HEK293 (cell line): ENCODE results near the gene CELF4.

Experiments used
- CTCF ChIA-PET: fragments of 350-600 bp; formaldehyde crosslinking; extraction: SDS; loops from one replicate; lab custom pipeline; 2021; ENCODE audit warnings: antibody characterized with exemption; lab: Yijun Ruan, JAX
- POLR2A ChIA-PET: fragments of 300-600 bp; formaldehyde crosslinking; extraction: SDS; loops from one replicate; lab custom pipeline; 2020; ENCODE audit warnings: antibody characterized with exemption, inconsistent platforms; lab: Yijun Ruan, JAX
- H3K27ac ChIP-seq: fragments of 200-500 bp; sonication (Bioruptor generic); 2 replicates; pipeline ENCODE4 v1.5.1; 2014; ENCODE audit warnings: low read depth, low read length, control low read depth, inconsistent platforms; ENCODE audit errors: extremely low read depth
- H3K36me3 ChIP-seq, 2 experiments: fragments of 200-500 bp in 1 of 2; sonication (Bioruptor generic) in 1 of 2; 1 replicate in 1 of 2; 2 replicates in 1 of 2; pipeline ENCODE4 v1.5.1; 2014 to 2017; ENCODE audit warnings: inconsistent platforms in 2 of 2, low read length in 2 of 2; ENCODE audit not compliant: control insufficient read depth in 2 of 2, insufficient read depth in 1 of 2
- H3K4me1 ChIP-seq: fragments of 200-500 bp; sonication (Bioruptor generic); 2 replicates; pipeline ENCODE4 v1.5.1; 2014; ENCODE audit warnings: mild to moderate bottlenecking, low read length, inconsistent platforms; ENCODE audit not compliant: control insufficient read depth, insufficient read depth
- H3K4me3 ChIP-seq: 2 replicates; pipeline ENCODE4 v1.5.1; 2011; ENCODE audit warnings: low read depth, mild to moderate bottlenecking, control low read depth, low read length, moderate library complexity
- H3K9me3 ChIP-seq: fragments of 200-500 bp; sonication (Bioruptor generic); 2 replicates; pipeline ENCODE4 v1.5.1; 2014; ENCODE audit warnings: low read depth, low read length, inconsistent platforms; ENCODE audit not compliant: control insufficient read depth, insufficient read depth
- BCL11A ChIP-seq: fragments of 450-650 bp; formaldehyde crosslinking; IDR thresholded peaks from 2 replicates; pipeline ENCODE4 v1.5.1; 2016; ENCODE audit warnings: low read depth, missing biosample characterization, missing genetic modification characterization
- CTCF ChIP-seq: fragments of 450-650 bp; formaldehyde crosslinking; IDR thresholded peaks from 2 replicates; pipeline ENCODE4 v1.5.1; 2016; ENCODE audit warnings: missing biosample characterization, missing genetic modification characterization
- HOXD13 ChIP-seq: sonication (generic); formaldehyde crosslinking; IDR thresholded peaks from 2 replicates; pipeline ENCODE4 v1.8.0; 2022; ENCODE audit warnings: missing genetic modification reagents, borderline replicate concordance
- KLF8 ChIP-seq: fragments of 450-650 bp; formaldehyde crosslinking; IDR thresholded peaks from 2 replicates; pipeline ENCODE4 v1.5.1; 2016; ENCODE audit warnings: missing biosample characterization, missing genetic modification characterization
- REST ChIP-seq: fragments of 450-650 bp; formaldehyde crosslinking; IDR thresholded peaks from 2 replicates; pipeline ENCODE4 v1.5.1; 2016; ENCODE audit warnings: missing biosample characterization, missing genetic modification characterization
- ZIC2 ChIP-seq: fragments of 450-650 bp; formaldehyde crosslinking; IDR thresholded peaks from 2 replicates; pipeline ENCODE4 v1.5.1; 2016; ENCODE audit warnings: missing biosample characterization, missing genetic modification characterization
- ZNF221 ChIP-seq: fragments of 450-650 bp; formaldehyde crosslinking; IDR thresholded peaks from 2 replicates; pipeline ENCODE4 v1.5.1; 2017; ENCODE audit warnings: missing biosample characterization, missing genetic modification characterization, borderline replicate concordance
- ZNF274 ChIP-seq, 2 experiments: fragments of 200-500 bp in 1 of 2; fragments of 450-650 bp in 1 of 2; sonication (Bioruptor generic) in 1 of 2; formaldehyde crosslinking in 1 of 2; IDR thresholded peaks; 2 replicates each; pipeline versions ENCODE4 v1.5.1 to v1.6.1; 2014 to 2016; ENCODE audit warnings: borderline replicate concordance in 1 of 2, inconsistent platforms in 1 of 2, low read length in 1 of 2, missing biosample characterization in 1 of 2, missing genetic modification characterization in 1 of 2
- ZNF362 ChIP-seq: fragments of 450-650 bp; formaldehyde crosslinking; IDR thresholded peaks from 2 replicates; pipeline ENCODE4 v1.5.1; 2016; ENCODE audit warnings: missing biosample characterization, missing genetic modification characterization
- ZNF426 ChIP-seq: fragments of 450-650 bp; formaldehyde crosslinking; IDR thresholded peaks from 2 replicates; pipeline ENCODE4 v1.5.1; 2017; ENCODE audit warnings: missing biosample characterization, missing genetic modification characterization, mild to moderate bottlenecking, inconsistent platforms, moderate library complexity
- ZNF501 ChIP-seq: fragments of 450-650 bp; formaldehyde crosslinking; IDR thresholded peaks from 2 replicates; pipeline ENCODE4 v1.5.1; 2016; ENCODE audit warnings: missing biosample characterization, missing genetic modification characterization
- ZNF600 ChIP-seq: fragments of 450-650 bp; formaldehyde crosslinking; IDR thresholded peaks from 2 replicates; pipeline ENCODE4 v1.5.1; 2016; ENCODE audit warnings: missing biosample characterization, missing genetic modification characterization
- ZNF626 ChIP-seq: fragments of 450-650 bp; sonication (Bioruptor Pico); formaldehyde crosslinking; IDR thresholded peaks from 2 replicates; pipeline ENCODE4 v1.5.1; 2018; ENCODE audit warnings: missing biosample characterization, missing genetic modification characterization, inconsistent platforms
- ZNF629 ChIP-seq: fragments of 450-650 bp; formaldehyde crosslinking; IDR thresholded peaks from 2 replicates; pipeline ENCODE4 v1.5.1; 2017; ENCODE audit warnings: missing biosample characterization, missing genetic modification characterization
- ZNF658 ChIP-seq: fragments of 450-650 bp; formaldehyde crosslinking; IDR thresholded peaks from 2 replicates; pipeline ENCODE4; 2016; ENCODE audit warnings: missing biosample characterization, missing genetic modification characterization
- ZNF768 ChIP-seq: fragments of 450-650 bp; formaldehyde crosslinking; IDR thresholded peaks from 2 replicates; pipeline ENCODE4 v1.5.1; 2018; ENCODE audit warnings: missing biosample characterization, mild to moderate bottlenecking, missing genetic modification characterization
- ZSCAN30 ChIP-seq: fragments of 450-650 bp; IDR thresholded peaks from 2 replicates; pipeline ENCODE4 v1.5.1; 2018; ENCODE audit warnings: missing biosample characterization, mild to moderate bottlenecking, missing genetic modification characterization, moderate library complexity

The CELF4 gene

GRCh38 chr18:37343542-37343851 lies 222.1 kb downstream of the CELF4 start:
- ChIA-PET POLR2A (interaction anchor here (0.7 kb wide), 1 partner anchor 23 kb away, joined by 6 read pairs; no protein-coding TSS in a partner anchor), CTCF (interaction anchor here (0.6 to 2.9 kb wide), 26 partner anchors 9 to 1202 kb away, joined by 3 to 15 read pairs (median 4); no protein-coding TSS in a partner anchor)

GRCh38 chr18:37341473-37342086 lies 224.0 kb downstream of the CELF4 start:
- Histone ChIP-seq H3K4me3 (no peak overlapping the region), H3K36me3 (no peaks in the 10 kb centered on the region), H3K27ac (no peak overlapping the region), H3K4me1 (no peaks in the 10 kb centered on the region), H3K9me3 (no peaks in the 10 kb centered on the region)
- ChIA-PET POLR2A (no interaction called here), CTCF (interaction anchor here (0.5 to 2.6 kb wide), 11 partner anchors 11 to 506 kb away, joined by 3 to 15 read pairs (median 3); no protein-coding TSS in a partner anchor)
- TF ChIP-seq HOXD13 (CRISPR knock-in tag), result no peak
- TF ChIP-seq KLF8, result no peak
- TF ChIP-seq REST (tag by site-specific recombination), result peak; percentile 42; the same call in 1 of the 2 replicates
- TF ChIP-seq ZNF658 (tag by site-specific recombination), result no peak
- TF ChIP-seq BCL11A, result no peak
- TF ChIP-seq ZNF426, result no peak
- TF ChIP-seq ZNF362 (tag by site-specific recombination), result no peak

More at GRCh38 chr18:37343542-37343851, 222.1 kb downstream of the CELF4 start:
- H3K9me3 ChIP-seq, result no peaks in the 10 kb centered on the region
- H3K4me3 ChIP-seq, result no peak overlapping the region
- H3K36me3 ChIP-seq, result no peaks in the 10 kb centered on the region
- no peak for TF ChIP-seq ZNF501 (tag by site-specific recombination)
- peak; percentile 4; the same call in 1 of the 2 replicates for TF ChIP-seq CTCF (tag by site-specific recombination)
- TF ChIP-seq ZNF600 (tag by site-specific recombination), result 0 out of 2 replicates have a peak, but pooled peaks have one; percentile 34
- TF ChIP-seq ZNF626 (tag by site-specific recombination), result no peak
- no peak for TF ChIP-seq HOXD13 (CRISPR knock-in tag)
- no peak overlapping the region for H3K27ac ChIP-seq
- no peaks in the 10 kb centered on the region for H3K4me1 ChIP-seq

GRCh38 chr18:37341016-37341415 lies 224.6 kb downstream of the CELF4 start:
- no peak overlapping the region for H3K27ac ChIP-seq
- no peaks in the 10 kb centered on the region for H3K36me3 ChIP-seq
- TF ChIP-seq ZIC2 (tag by site-specific recombination) (peak; percentile 88), ZNF221 (no peak), ZSCAN30 (tag by site-specific recombination) (no peak), ZNF274 (IDR thresholded peaks at IDR 0.05; ENCODE audit: low read length) (no peak), ZNF274 (tag by site-specific recombination; IDR thresholded peaks at IDR 0.05; ENCODE audit: borderline replicate concordance) (no peak), ZNF629 (tag by site-specific recombination) (no peak), ZNF768 (tag by site-specific recombination) (no peak)
- H3K4me1 ChIP-seq, result no peaks in the 10 kb centered on the region
- CTCF ChIA-PET, result interaction anchor here (0.7 to 2.4 kb wide), 2 partner anchors 52 to 134 kb away, joined by 4 to 8 read pairs; no protein-coding TSS in a partner anchor
- no peaks in the 10 kb centered on the region for H3K9me3 ChIP-seq
- POLR2A ChIA-PET, result no interaction called here
- no peak overlapping the region for H3K4me3 ChIP-seq
